ENCODE results near the gene TRAK1. TPM values are rescaled to one million over a fixed set of nuclear protein-coding genes. Genes with fewer than 3 reads are reported as not detected.

Gene TRAK1
- total RNA-seq, 1 donor from 2014 or later = 36.1 TPM

GRCh38 chr3:42063888-42064287 is 27.3 kb upstream of the TRAK1 start:
- TF ChIP-seq CTCF (IDR thresholded peaks at IDR 0.05; ENCODE audit: insufficient read depth, low read length, severe bottlenecking) = no peak
- DNase-seq (ENCODE audit: low read depth) = peak; percentile 41
- Histone ChIP-seq H3K36me3 (ENCODE audit: control insufficient read depth, insufficient read depth, low read length) (no peaks in the 10 kb centered on the region), H3K4me3 (ENCODE audit: low read depth, low read length) (no peak overlapping the region), H3K27me3 (ENCODE audit: control insufficient read depth, insufficient read depth, low read length) (no peaks in the 10 kb centered on the region)
- no peak for FAIRE-seq

- no peaks in the 10 kb centered on the region for H3K36me3 ChIP-seq (ENCODE audit: control insufficient read depth, insufficient read depth, low read length)
- H3K4me3 ChIP-seq (ENCODE audit: low read depth, low read length) = no peak overlapping the region
- no peak for TF ChIP-seq CTCF (IDR thresholded peaks at IDR 0.05; ENCODE audit: insufficient read depth, low read length, severe bottlenecking)
- no peak for FAIRE-seq
- DNase-seq (ENCODE audit: low read depth) = no peak
- no peaks in the 10 kb centered on the region for H3K27me3 ChIP-seq (ENCODE audit: control insufficient read depth, insufficient read depth, low read length)
These were observed 24.5 kb upstream of the TRAK1 start for GRCh38 chr3:42066516-42067181.

- peak; percentile 39 for DNase-seq (ENCODE audit: low read depth)
- H3K4me3 ChIP-seq (ENCODE audit: low read depth, low read length) = no peak overlapping the region
- H3K36me3 ChIP-seq (ENCODE audit: control insufficient read depth, insufficient read depth, low read length) = no peaks in the 10 kb centered on the region
- FAIRE-seq = no peak
- no peaks in the 10 kb centered on the region for H3K27me3 ChIP-seq (ENCODE audit: control insufficient read depth, insufficient read depth, low read length)
- no peak for TF ChIP-seq CTCF (IDR thresholded peaks at IDR 0.05; ENCODE audit: insufficient read depth, low read length, severe bottlenecking)
These were observed 23.8 kb upstream of the TRAK1 start for GRCh38 chr3:42067326-42067725.

- DNase-seq (ENCODE audit: low read depth) = peak; percentile 54
These were observed 22.7 kb upstream of the TRAK1 start for GRCh38 chr3:42068303-42069088.

GRCh38 chr3:42070089-42070488 is 21.1 kb upstream of the TRAK1 start:
- Histone ChIP-seq H3K36me3 (ENCODE audit: control insufficient read depth, insufficient read depth, low read length) (no peaks in the 10 kb centered on the region), H3K4me3 (ENCODE audit: low read depth, low read length) (no peak overlapping the region), H3K27me3 (ENCODE audit: control insufficient read depth, insufficient read depth, low read length) (no peaks in the 10 kb centered on the region)
- TF ChIP-seq CTCF (IDR thresholded peaks at IDR 0.05; ENCODE audit: insufficient read depth, low read length, severe bottlenecking) = no peak
- no peak for DNase-seq (ENCODE audit: low read depth)
- no peak for FAIRE-seq

More at GRCh38 chr3:42068303-42069088, 22.7 kb upstream of the TRAK1 start:
- FAIRE-seq = no peak
- H3K36me3 ChIP-seq (ENCODE audit: control insufficient read depth, insufficient read depth, low read length) = no peaks in the 10 kb centered on the region
- no peak for TF ChIP-seq CTCF (IDR thresholded peaks at IDR 0.05; ENCODE audit: insufficient read depth, low read length, severe bottlenecking)
- no peak overlapping the region for H3K4me3 ChIP-seq (ENCODE audit: low read depth, low read length)
- H3K27me3 ChIP-seq (ENCODE audit: control insufficient read depth, insufficient read depth, low read length) = no peaks in the 10 kb centered on the region

Data from bronchial epithelial cell (primary cell).